Activated T-helper 2 cell treated with anti-CD3 and anti-CD28 coated beads, Interferon-gamma antibody, Interleukin-2, Interleukin-4, amounts not matched to agents 10 μg/mL and 5 μg/mL and 100 μg/mL, durations not matched to agents 14 hours and 24 hours and 36 hours (primary cell): Measurements from ENCODE around the gene TOP2A. TPM values are rescaled to one million over a fixed set of nuclear protein-coding genes. Genes with fewer than 3 reads are reported as not detected.

Experiments used
- DNase-seq: peaks from one replicate; pipeline ENCODE4 v3.0.0; 2021; ENCODE audit warnings: low spot score
- H3K27ac Mint-ChIP-seq: one replicate; pipeline ENCODE4 v1.8.0; 2021; ENCODE audit warnings: mixed read lengths
- H3K27me3 Mint-ChIP-seq: one replicate; pipeline ENCODE4 v1.8.0; 2021; ENCODE audit warnings: low read depth, mixed read lengths
- H3K36me3 Mint-ChIP-seq: one replicate; pipeline ENCODE4 v1.8.0; 2021; ENCODE audit warnings: low read depth, mixed read lengths
- H3K4me1 Mint-ChIP-seq: one replicate; pipeline ENCODE4 v1.8.0; 2021; ENCODE audit warnings: low read depth, mixed read lengths
- H3K4me3 Mint-ChIP-seq: one replicate; pipeline ENCODE4 v1.8.0; 2021; ENCODE audit warnings: low read depth, mild to moderate bottlenecking, moderate library complexity, mixed read lengths
- H3K9me3 Mint-ChIP-seq: one replicate; pipeline ENCODE4 v1.8.0; 2021; ENCODE audit warnings: mixed read lengths
- intact Hi-C: fragments of 100-400 bp; cut with micrococcal nuclease; formaldehyde crosslinking; loops from one replicate; pipeline ENCODE4 v1.15.1; 2023
- total RNA-seq: library from RNA; stranded (reverse); gene quantifications from 2 replicates; pipeline ENCODE4 v1.2.3, GENCODE V29; 2022

Gene TOP2A
- total RNA-seq, 1 donor from 2014 or later: 193 TPM

DNA sequence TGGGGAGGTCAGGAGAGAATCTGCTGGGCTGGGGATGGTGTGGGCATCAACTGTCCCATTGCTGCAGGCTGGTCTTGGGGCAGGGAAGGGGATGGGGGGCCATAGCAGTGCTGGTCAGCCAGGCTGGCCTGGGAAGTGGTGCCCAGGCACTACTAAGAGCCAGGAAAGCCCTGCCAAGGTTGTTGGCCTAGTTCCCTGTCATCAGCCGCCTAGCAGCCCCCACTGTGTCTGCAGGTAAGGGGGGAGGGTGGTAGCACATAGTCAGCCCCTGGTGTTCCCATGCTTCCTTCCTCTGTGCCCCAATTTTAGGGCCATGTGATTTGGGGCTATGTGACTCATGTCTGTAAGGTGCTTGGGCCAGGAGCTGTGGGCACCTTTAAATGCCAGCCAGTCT lies 70.9 kb downstream of the TOP2A start:
- H3K36me3 Mint-ChIP-seq: peaks cover 34% of the 10 kb centered on the region
- no peak overlapping the region for H3K4me3 Mint-ChIP-seq
- peaks cover 33% of the 10 kb centered on the region for H3K4me1 Mint-ChIP-seq
- no peaks in the 10 kb centered on the region for H3K27me3 Mint-ChIP-seq
- H3K27ac Mint-ChIP-seq: no peak overlapping the region
- H3K9me3 Mint-ChIP-seq: no peaks in the 10 kb centered on the region
- intact Hi-C loops: no loop called here
- DNase-seq: no peak

DNA sequence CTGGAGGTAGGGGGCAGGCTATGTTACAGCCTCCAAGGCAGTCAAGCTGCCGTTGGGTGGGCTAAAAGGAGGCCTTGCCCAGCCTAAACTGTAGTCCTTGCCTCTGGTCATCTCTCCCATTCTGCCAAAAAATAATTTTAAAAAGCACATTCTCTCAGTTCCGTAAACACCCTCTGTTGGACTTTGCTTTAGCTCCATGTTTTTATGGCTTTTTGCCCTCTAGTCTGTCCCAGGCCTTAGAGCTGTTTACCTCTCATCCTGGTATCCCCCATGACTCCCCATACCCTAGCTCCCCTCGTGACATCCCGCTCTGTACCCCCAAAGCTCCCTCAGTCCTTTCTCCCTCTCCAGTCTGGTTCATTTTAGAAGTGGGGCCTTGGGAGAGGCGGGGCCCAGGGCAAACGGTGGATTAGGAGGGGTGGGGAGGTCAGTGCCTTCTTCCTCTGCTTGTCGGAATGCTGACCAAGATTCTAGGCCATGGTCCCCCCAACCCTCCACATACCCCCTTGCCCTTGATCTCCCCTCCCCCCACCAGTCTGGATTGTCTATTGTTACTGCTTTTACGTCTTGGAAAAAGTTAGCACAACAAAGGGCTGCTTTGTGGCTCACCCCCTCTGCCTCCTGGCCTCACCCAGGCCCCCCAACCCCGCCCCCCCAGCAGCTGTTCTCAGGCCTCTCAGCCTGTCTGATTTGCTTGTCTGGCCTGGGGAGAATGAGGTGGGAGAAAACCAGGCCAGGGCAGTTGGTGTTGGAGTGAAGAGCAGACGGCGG lies 71.5 kb downstream of the TOP2A start:
- Mint-ChIP-seq H3K9me3 (no peaks in the 10 kb centered on the region), H3K27ac (no peak overlapping the region), H3K4me3 (no peak overlapping the region), H3K36me3 (peaks cover 33% of the 10 kb centered on the region), H3K4me1 (peaks cover 33% of the 10 kb centered on the region), H3K27me3 (no peaks in the 10 kb centered on the region)
- intact Hi-C loops: no loop called here
- DNase-seq: no peak

DNA sequence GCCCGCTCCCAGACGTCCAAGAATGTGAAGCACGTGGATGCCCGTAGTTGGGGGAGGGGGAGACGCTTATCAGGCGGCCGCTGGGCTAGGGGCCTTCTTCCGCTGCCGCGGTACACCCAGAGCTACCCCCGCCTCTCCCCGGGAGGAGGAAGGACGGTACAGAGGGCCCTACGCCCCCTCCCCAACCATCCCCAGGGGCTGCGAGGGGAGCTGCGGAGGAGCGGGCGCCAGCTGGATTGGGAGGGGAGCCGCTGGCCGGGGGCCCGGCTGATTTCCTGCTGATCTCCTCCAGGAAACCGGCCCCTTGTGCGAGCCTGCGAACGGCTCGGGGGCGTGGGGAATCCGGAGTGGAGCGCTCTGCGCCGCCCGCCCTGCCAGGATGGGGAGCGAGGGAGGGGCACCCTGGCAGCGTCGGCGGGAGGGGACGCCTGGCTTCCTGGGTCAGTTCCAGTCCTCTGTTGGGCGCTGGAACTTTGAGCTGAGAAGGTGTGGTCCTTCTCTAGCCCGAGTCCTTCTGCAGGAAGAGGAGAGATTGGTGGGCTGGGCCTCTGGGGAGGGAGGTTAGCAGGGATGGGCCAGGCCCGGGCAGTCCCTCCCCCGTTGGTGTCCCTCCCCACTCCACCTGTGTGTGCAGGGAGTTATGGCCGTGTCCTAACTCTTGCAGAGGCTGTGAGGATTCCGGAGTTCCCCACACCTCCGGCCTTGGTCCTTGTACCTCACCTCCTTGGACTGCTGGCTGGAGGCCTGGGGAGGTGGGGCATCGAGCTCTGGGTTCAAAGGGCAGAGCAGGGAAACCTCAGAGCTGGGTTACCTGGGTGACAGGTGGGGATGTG lies 72.3 kb downstream of the TOP2A start:
- no peak for DNase-seq
- Mint-ChIP-seq H3K27ac (no peak overlapping the region), H3K4me1 (peaks cover 41% of the 10 kb centered on the region), H3K4me3 (no peak overlapping the region), H3K9me3 (no peaks in the 10 kb centered on the region), H3K36me3 (peaks cover 38% of the 10 kb centered on the region), H3K27me3 (no peaks in the 10 kb centered on the region)
- intact Hi-C loops: no loop called here

DNA sequence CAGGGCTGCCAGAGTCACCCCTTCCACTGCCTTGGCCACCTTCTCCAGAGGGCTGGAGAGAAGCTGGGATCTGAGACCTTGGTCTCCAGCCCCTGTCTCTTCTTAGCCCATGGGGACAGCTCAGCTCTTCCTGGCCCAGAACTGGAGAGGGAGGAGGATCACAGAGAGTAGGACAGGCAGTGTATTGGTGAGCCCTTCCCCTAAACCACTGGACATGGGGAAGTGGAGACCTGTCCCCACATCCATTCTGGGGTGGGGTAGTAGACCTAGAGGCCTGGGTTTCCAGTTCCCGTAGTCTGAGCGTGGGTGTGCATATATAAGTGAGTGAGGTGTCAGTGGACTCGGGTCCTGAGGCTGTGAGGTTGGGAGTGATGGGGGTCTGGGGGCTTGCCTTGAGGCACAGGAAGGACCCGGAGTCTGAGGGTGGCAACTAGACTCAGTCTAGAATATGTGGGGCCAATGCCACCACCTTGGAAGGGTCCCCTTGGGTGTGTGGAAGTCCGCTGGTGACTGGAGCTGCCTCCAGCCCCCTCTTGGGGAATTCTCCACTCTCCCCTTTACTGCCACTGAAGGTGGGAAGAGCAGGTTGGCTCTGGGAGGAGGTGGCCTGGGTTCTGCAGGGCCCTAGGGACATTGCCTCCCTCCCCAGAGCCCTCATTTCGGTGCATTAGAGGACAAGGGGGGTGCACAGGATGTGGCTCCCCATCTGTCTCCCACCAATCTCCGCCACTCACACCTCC lies 73.1 kb downstream of the TOP2A start:
- peaks cover 46% of the 10 kb centered on the region for H3K4me1 Mint-ChIP-seq
- intact Hi-C loops: loop anchor here (5.0 kb wide), 1 partner anchor 37 kb away; the partner anchor contains the start of gene RARA
- peaks cover 40% of the 10 kb centered on the region for H3K36me3 Mint-ChIP-seq
- no peak for DNase-seq
- peak overlapping the region; percentile 5 for H3K4me3 Mint-ChIP-seq
- H3K27me3 Mint-ChIP-seq: no peaks in the 10 kb centered on the region
- no peak overlapping the region for H3K27ac Mint-ChIP-seq
- no peaks in the 10 kb centered on the region for H3K9me3 Mint-ChIP-seq

DNA sequence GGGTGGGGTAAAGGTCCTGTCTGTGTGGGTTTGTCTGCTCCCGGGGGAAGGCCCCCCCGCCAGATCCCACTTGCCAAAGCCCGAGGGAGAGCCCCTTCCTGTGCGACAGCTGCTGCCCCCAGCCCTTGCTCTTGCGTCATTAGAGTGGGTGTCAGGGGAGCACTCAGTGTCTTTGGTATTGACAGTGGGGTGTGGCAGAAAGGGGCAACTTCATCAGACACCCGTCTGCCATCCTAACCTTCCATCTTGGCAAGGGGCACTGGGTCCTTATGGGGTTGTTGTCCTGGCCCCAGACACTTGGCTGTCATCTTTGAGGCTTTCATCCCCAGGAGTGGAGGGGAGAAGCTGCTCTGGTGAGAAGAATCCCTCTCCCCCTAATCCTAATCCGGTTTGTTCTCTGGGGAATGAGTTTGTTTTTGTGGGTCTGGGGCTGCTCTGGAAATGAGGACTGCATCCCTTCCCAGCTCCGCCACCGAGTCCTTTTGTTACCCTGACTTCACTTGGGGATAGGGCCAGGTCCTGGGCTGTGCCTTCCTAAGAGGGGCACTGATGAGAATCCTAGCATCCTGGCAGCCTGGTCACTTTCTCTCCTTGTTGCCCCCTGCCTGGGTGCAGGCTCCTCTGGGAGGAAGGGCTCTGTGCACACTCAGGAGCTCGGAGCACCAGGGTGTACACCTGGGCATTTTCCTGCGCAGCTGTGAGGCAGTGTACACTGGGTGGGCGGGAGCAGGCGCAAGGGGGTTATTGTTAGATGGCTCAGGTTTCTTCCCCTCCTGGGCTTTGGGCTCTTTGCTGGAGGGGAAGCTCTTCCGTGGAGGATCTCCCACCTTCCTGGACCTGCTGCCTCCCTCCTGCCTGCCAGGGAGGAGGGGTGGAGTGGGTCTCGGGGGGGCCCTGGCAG lies 74.2 kb downstream of the TOP2A start:
- Mint-ChIP-seq H3K36me3 (peaks cover 38% of the 10 kb centered on the region), H3K27me3 (no peaks in the 10 kb centered on the region), H3K4me3 (peak overlapping the region; percentile 67), H3K27ac (peak overlapping the region; percentile 33), H3K4me1 (peaks cover 49% of the 10 kb centered on the region), H3K9me3 (no peaks in the 10 kb centered on the region)
- DNase-seq: no peak
- intact Hi-C loops: loop anchor here (5.0 kb wide), 1 partner anchor 36 kb away; the partner anchor contains the start of gene RARA

DNA sequence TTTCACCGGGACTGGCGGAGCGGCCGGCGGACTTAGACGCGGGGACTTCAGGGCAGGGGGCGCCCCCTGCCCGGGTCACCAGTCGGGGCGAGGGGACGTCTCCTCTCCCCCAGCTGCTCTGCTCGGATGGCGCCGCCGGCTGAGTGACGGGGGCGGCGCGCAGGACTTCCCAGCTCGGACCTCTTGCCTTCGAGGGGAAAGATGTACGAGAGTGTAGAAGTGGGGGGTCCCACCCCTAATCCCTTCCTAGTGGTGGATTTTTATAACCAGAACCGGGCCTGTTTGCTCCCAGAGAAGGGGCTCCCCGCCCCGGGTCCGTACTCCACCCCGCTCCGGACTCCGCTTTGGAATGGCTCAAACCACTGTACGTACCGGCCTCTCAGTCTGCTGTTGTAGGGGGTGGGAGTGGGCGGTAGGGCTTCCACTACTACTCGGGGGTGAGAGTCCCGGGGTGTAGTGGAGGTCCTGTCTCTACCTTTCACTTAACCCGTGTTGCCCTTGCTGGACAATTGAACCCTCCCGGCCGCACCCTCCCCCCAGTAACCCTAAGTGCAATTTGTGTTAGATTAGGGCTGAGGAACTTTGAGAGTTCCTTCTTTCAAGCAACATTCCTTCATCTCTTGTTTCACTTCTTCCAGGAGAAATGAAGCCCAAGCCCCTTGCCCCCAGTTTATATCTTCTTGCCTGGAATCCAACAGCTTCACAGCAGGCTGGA lies 75.0 kb downstream of the TOP2A start:
- Mint-ChIP-seq H3K36me3 (peaks cover 44% of the 10 kb centered on the region), H3K9me3 (no peaks in the 10 kb centered on the region), H3K27me3 (no peaks in the 10 kb centered on the region), H3K4me1 (peaks cover 51% of the 10 kb centered on the region), H3K27ac (peak overlapping the region; percentile 33), H3K4me3 (peak overlapping the region; percentile 67)
- no peak for DNase-seq
- intact Hi-C loops: loop anchor here (5.0 kb wide), 1 partner anchor 35 kb away; the partner anchor contains the start of gene RARA

DNA sequence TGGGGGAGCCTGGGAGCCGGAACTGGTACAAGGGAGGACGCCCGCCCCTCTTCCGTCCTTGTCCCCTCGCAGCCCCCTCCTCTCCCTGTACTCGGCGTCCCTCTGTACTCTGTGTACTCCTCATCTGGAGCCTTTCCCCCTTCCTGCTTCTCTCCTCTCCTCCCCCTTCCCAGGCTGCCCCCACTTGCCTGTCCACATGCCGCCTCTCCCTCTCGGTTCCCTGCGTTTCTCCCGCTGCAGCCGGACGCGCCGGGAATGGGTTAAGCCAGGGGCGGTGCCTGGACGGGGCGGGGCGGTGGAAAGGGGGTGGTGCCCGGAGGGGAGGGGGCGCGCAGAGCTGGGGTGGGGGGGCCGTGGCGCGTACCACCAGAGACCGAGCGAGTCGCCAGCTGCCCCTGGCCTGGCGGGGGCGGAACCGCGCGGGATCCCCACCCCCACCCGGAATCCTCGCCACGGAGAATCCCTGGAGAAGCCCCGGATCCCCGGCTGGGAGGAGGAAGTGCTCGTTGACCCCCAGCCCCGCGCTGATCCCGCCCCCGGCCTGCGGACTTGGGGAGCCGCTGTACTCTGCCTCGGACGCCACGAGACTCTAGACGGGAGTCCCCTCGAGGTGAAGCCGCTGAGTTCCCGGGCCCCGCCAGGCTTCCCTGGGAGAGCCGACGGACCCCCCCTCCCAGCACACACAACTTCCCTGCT lies 75.7 kb downstream of the TOP2A start:
- Mint-ChIP-seq H3K27me3 (no peaks in the 10 kb centered on the region), H3K4me1 (peaks cover 56% of the 10 kb centered on the region), H3K36me3 (peaks cover 49% of the 10 kb centered on the region), H3K27ac (peak overlapping the region; percentile 17), H3K9me3 (no peaks in the 10 kb centered on the region), H3K4me3 (peak overlapping the region; percentile 67)
- intact Hi-C loops: loop anchor here (2.0 to 5.0 kb wide), 2 partner anchors 19 to 35 kb away; partner anchors contain the start of gene RARA
- no peak for DNase-seq

DNA sequence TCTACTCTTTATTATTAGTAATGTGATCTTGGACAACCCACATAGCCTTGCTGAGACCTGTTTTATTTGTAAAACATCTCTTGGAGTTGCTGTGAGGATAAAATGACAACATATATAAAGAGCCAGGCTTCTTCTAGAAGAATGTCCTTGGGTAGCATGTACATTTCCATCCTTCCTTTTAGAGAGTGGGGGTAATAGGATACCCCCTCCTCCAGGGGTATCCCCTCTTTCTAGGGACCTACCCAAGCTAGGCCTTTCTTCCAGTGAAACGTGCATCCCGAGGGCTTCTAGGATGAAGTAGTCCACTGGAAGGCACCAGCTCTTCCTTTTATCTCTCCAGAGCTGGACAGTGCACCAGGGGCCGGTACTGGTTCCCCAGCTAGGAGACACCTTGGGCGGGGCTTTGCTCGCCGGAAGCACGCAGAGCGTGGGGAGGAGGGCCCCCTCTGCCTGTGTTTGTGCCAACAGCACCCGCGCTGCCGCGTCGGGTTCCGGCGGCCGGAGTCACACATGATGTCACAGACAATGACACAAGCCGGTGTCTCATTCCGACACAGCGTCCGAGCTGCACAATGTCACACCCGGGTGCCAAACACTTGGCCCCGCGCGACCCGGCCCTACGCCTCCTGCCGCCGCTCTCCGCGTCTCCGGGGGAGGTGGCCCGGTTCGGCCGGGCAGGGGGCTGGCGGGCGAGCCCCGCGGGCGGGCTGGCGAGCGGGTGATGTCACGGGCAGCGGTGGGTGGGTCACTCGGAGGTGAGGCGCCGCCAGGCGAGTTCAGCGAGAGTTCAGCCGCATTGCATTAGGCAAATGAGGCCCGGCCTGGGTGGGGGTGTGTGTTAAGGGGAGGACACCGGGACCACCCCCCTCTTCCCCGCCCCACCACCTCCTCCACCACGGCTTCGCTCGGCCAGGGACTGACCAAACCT lies 76.6 kb downstream of the TOP2A start:
- Mint-ChIP-seq H3K4me3 (peak overlapping the region; percentile 73), H3K27ac (peak overlapping the region; percentile 89), H3K27me3 (no peaks in the 10 kb centered on the region), H3K9me3 (no peaks in the 10 kb centered on the region), H3K36me3 (peaks cover 49% of the 10 kb centered on the region), H3K4me1 (peaks cover 55% of the 10 kb centered on the region)
- peak; percentile 82 for DNase-seq
- intact Hi-C loops: loop anchor here (2.0 to 5.0 kb wide), 2 partner anchors 18 to 34 kb away; partner anchors contain the start of gene RARA

DNA sequence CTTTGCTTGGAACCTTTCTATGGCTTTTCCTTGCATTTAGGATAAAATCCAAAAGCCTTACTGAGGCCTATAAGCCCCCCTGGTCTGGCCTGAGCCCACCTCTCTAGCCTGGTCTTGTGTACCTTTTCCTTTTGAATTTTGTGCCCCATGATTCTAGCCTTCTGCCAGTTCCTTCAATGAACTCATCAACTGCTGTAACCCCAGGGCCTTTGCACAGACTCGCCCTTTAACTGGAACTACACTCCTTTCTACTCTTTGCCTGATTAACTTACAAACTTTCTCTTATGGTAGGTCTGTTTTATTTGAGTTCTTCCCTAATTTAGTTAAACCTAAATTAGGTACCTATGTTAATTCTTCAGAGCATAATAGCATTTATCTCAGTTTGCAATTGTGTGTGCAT lies 77.4 kb downstream of the TOP2A start:
- Mint-ChIP-seq H3K4me3 (no peak overlapping the region), H3K4me1 (peaks cover 52% of the 10 kb centered on the region)
- intact Hi-C loops: loop anchor here (2.0 to 5.0 kb wide), 2 partner anchors 18 to 33 kb away; partner anchors contain the start of gene RARA

DNA sequence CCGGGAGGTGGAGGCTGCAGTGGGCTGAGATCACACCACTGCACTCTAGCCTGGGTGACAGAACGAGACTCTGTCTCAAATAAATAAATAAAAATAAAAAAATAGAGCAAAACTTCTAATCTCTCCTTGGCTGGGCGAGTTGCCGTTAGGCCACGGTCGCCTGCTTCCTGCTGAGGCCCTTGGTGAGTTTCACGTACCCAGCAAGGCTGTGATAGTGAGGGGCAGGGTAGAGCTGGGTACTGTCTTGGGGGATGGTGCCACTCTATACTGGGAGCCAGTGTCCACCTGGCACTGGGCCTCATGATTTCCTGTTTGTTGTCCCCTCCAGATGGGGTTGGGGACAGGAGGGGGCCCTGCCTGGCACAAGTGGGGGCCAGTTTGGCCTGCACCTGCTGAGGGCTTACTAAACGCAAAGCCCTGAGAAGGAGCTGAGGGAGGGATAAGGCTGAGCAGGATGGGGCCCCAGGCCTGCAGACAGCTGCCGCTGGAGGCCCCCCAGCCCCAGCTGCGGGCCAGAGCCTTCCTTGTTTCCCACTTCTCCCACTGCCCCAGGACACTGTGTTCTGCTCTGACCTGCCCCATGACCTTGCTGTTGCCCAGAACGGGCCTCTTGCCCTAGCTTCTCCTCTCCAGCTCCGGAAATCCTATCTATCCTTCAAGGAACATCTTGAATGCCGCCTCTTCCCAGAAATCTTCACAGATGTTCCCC lies 78.6 kb downstream of the TOP2A start:
- no peaks in the 10 kb centered on the region for H3K9me3 Mint-ChIP-seq
- peak overlapping the region; percentile 44 for H3K27ac Mint-ChIP-seq
- no peak overlapping the region for H3K4me3 Mint-ChIP-seq
- H3K36me3 Mint-ChIP-seq: peaks cover 53% of the 10 kb centered on the region
- no peaks in the 10 kb centered on the region for H3K27me3 Mint-ChIP-seq
- DNase-seq: no peak
- intact Hi-C loops: no loop called here
- peaks cover 56% of the 10 kb centered on the region for H3K4me1 Mint-ChIP-seq

More for the DNA sequence above, 77.4 kb downstream of the TOP2A start:
- H3K27ac Mint-ChIP-seq: peak overlapping the region; percentile 43
- peaks cover 49% of the 10 kb centered on the region for H3K36me3 Mint-ChIP-seq
- H3K9me3 Mint-ChIP-seq: no peaks in the 10 kb centered on the region
- H3K27me3 Mint-ChIP-seq: no peaks in the 10 kb centered on the region
- no peak for DNase-seq
